Epithelial cell of esophagus (primary cell): ENCODE measurements around the gene SOX13.

Experiments used
- DNase-seq: peaks from one replicate; pipeline ENCODE4 v3.0.0; 2010; ENCODE audit warnings: low read depth
- H3K4me3 ChIP-seq: 2 replicates; pipeline ENCODE4 v1.5.1; 2011; ENCODE audit warnings: mild to moderate bottlenecking, low read length, control low read depth
- CTCF ChIP-seq: IDR thresholded peaks from 2 replicates; pipeline ENCODE4 v1.5.1; 2011; ENCODE audit warnings: low read depth, mild to moderate bottlenecking, low read length, control low read depth, inconsistent platforms; ENCODE audit not compliant: insufficient read depth; ENCODE audit errors: missing control alignments

The SOX13 gene

DNA sequence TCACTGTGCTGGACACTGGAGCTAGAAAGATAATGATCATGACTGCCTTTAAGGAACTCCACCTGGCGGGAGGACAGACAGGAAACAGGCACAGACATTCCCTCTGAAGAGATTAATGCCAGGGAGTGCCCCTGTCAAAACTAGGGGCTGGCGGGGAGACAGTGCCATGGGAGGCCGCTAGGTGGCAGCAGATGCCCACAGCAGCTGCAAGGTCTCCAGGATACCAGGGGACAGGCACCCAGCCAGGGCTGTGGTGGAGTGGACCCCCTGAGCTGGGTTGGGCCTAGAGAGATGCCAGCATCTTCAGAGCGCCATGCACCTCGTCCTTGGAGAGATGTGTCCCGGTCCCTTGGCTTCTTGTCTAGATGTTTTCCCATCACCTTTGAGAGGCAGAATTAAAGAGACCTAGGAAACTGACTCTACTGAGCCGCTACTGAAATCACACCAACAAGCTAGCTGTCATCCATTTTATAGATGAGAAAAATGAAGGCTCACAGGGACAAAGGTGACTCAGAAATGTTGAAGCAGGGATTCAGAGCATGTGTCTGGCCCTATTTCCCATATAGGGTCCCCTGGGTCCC is 89.7 kb downstream of the SOX13 start:
- TF ChIP-seq CTCF, result peak; percentile 98
- H3K4me3 ChIP-seq, result no peak overlapping the region
- peak; percentile 82 for DNase-seq

DNA sequence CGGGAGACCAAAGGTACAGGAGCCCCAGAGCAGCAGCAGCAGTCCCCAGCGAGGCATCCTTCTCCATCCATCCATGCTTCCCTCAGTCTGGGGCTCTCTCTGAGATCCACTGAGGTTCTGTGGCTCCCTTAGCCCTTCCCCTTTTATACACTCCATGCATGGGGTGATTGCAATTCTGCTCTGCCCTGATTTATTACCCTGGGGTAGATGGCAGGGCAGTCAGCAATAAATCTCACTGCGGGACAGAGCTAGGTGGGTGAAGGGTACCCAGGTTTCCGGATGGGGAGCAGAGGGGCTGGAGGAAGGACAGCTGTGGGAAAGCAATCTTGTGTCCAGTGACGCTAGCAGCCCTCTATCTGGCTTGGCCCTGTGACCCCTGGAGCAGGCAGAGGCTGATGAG is 93.3 kb downstream of the SOX13 start, which contains the start of gene REN:
Gene REN, minus strand, starts transcription at position 119 of the 400 bp plus-strand sequence. Its CDS starts 44 bp downstream, at position 75.
- TF ChIP-seq CTCF, result no peak
- DNase-seq, result no peak
- H3K4me3 ChIP-seq, result no peak within 1 kb of the TSS

DNA sequence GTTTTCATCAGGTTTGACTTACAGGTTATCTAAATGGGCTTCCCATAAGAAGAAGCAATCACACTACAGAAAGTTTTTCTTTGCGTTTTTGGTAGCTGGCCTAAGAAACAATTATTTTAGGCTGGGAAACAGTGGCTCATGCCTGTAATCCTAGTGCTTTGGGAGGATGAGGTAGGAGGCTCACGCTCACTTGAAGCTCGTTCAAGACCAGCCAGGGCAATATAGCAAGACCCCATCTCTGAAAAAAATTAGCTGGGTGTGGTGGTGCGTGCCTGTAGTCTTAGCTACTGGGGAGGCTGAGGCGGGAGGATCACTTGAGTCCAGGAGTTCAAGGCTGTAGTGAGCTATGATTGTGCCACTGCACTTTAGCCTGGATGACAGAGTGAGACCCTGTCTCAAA is 94.8 kb downstream of the SOX13 start:
- H3K4me3 ChIP-seq, result no peak overlapping the region
- DNase-seq, result no peak
- no peak for TF ChIP-seq CTCF

DNA sequence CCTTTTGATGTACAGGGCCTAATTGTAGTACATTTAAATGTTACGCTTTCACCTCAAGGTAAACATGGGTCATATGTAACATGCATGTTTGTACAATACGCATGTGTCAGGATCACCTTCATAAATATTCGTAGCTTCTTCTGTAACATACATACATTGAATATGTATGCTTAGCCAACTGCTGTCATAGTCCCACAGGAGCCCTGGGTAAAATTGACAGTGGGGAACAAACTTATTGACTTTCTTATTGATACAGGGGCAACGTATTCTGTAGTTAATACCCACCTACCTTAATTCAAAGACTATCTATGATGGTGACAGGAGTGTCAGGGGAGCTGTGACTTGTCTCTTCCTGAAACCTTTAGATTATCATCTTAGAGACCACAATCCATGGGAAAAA is 96.9 kb downstream of the SOX13 start:
- no peak for DNase-seq
- H3K4me3 ChIP-seq, result no peak overlapping the region
- TF ChIP-seq CTCF, result no peak

DNA sequence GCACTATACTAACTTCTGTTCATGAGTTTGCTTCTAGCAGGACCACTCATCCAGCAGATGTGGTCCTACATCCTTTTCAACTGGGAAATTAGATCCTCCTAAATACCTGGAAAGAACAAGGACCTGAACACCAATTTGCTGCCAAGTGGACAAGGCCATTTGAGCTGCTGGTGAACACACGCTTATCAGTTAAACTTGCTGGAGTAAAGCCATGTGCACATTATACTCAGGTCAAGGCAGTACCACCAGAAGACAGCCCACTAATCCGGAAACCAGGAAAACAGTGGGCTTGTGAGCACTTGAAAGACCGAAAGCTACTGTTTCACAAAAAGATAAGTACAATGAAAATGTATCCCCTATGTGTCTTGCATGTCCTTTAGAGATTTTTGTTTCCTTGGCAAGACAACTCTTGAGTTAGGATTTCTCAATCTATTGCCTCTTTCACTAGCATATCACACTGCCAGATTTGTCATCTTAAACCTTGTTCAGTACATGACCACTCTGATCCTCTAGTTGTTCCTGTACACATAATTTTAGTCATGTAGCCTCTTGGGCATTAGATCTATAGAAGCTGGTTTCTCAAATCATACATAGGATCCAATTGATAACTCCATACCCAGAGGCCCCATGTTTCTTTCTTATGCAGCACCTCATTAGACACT is 97.7 kb downstream of the SOX13 start:
- DNase-seq, result peak; percentile 47
- no peak overlapping the region for H3K4me3 ChIP-seq
- TF ChIP-seq CTCF, result no peak

DNA sequence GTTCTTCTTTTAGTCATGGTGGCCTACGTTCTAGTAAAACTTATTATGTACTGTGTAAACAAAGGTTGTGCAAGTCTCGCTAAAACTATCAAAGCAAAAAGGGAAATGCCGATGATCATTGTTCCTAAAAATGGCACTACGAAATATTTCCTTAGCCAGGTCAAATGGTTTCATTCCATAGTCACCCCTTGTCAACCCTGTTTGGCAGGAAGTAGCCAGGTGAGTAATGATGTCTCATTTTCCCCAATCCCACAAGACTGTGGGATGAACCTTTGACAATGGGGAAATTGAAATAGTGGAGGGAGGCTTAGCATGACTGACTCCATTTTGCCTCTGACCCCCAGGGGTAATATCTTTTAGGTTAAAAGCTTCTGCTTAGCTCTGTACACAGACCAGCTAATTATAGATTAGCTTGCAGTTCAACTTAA is 98.8 kb downstream of the SOX13 start:
- no peak for TF ChIP-seq CTCF
- peak; percentile 98 for DNase-seq
- H3K4me3 ChIP-seq, result no peak overlapping the region
